Caki2 (cell line): ENCODE results near the gene USH2A. TPM values are rescaled to one million over a fixed set of nuclear protein-coding genes. Genes with fewer than 3 reads are reported as not detected.

Source experiments
- DNase-seq: peaks from one replicate; pipeline ENCODE4 v3.0.0-alpha.2; 2015; ENCODE audit warnings: low read depth
- in situ Hi-C: cut with HindIII; loops from 2 replicates; pipeline ENCODE4 v1.10.0; 2016; ENCODE audit warnings: low sequenced_read_pairs, low pct_unique_long_range_greater_than_20kb, mixed read lengths
- total RNA-seq: library from RNA; depleted of rRNA; stranded (reverse); fragments of >200 nt; shearing (Covaris generic); gene quantifications from 2 replicates; pipeline ENCODE4 v1.2.3, GENCODE V29; 2014; ENCODE audit warnings: low replicate concordance

The USH2A gene
- total RNA-seq, 1 experiment from 2014 or later, result not detected

- DNase-seq, result no peak
- in situ Hi-C loops, result no loop called here
Measured at GRCh38 chr1:216224233-216224632, 199.0 kb downstream of the USH2A start.

GRCh38 chr1:216223486-216223885 lies 199.8 kb downstream of the USH2A start:
- in situ Hi-C loops, result no loop called here
- DNase-seq, result no peak

- in situ Hi-C loops, result no loop called here
- DNase-seq, result no peak
Measured at GRCh38 chr1:216222288-216222687, 201.0 kb downstream of the USH2A start.

- in situ Hi-C loops, result no loop called here
- peak; percentile 69 for DNase-seq
Measured at GRCh38 chr1:216221260-216221700, 202.0 kb downstream of the USH2A start.

- no peak for DNase-seq
- in situ Hi-C loops, result no loop called here
Measured at GRCh38 chr1:216216305-216216704, 206.9 kb downstream of the USH2A start.

GRCh38 chr1:216215169-216215568 lies 208.1 kb downstream of the USH2A start:
- in situ Hi-C loops, result no loop called here
- DNase-seq, result no peak

DNA sequence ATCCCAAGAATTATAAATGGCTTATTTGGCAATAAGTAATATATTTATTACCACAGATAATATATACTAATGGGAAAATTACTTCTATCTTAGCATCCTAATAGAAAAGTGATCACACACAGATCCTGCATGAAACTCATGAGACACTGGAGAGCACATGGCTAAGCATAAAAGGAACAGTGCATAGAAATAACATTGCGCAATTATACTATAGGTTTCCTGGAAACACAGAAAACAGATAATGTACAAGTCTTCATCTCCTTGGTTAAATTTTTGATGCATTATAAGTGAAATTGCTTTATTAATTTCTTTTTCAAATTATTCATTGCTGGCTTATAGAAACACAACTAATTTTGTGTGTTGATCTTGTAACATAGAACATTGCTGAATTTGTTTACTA lies 210.4 kb downstream of the USH2A start:
- no peak for DNase-seq
- in situ Hi-C loops, result no loop called here

DNA sequence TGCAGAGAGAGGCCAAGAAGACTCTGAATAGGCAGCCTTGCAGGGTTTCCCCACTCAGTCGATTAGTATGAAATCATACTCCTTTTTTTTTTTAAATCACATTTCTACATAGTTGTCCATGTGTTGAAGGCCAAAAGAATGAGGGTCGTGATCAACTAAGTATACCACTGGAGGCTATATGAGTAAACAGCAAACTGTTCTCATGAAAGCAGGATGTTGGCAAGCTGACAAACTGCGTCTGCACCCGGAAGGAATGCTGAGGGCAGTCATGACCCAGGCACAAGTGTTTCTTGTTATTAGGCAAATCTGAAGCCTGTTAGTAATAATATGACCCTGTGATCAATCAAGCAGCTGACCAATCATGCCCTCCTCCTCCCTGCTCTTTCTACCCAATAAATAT lies 213.2 kb downstream of the USH2A start:
- DNase-seq, result no peak

GRCh38 chr1:216209125-216209524 lies 214.1 kb downstream of the USH2A start:
- in situ Hi-C loops, result no loop called here
- DNase-seq, result no peak

More for the DNA sequence above, 213.2 kb downstream of the USH2A start:
- in situ Hi-C loops, result no loop called here

GRCh38 chr1:216207154-216207553 lies 216.1 kb downstream of the USH2A start:
- no peak for DNase-seq
- in situ Hi-C loops, result no loop called here

- in situ Hi-C loops, result no loop called here
- DNase-seq, result no peak
Measured at GRCh38 chr1:216205176-216205575, 218.1 kb downstream of the USH2A start.

DNA sequence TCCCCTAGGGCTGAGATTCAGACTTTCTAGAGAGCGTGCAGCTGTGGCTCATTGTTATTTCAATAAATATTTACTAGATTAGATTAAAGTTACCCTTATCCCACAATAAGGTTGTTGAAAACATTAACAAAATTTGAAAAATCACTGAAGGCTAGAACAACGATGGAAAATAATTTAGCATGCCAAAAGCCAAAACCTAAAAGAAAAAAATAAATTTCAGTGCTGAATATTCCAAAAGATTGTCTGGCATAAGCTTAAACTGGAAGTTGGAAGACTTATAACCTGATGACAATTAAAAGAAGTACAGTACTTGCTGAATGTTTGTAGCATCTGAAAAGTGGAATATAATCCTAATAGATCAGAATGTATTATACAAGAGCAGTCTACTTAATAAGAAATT lies 221.3 kb downstream of the USH2A start:
- in situ Hi-C loops, result no loop called here
- no peak for DNase-seq

GRCh38 chr1:216200941-216201340 lies 222.3 kb downstream of the USH2A start:
- DNase-seq, result no peak
- in situ Hi-C loops, result no loop called here

DNA sequence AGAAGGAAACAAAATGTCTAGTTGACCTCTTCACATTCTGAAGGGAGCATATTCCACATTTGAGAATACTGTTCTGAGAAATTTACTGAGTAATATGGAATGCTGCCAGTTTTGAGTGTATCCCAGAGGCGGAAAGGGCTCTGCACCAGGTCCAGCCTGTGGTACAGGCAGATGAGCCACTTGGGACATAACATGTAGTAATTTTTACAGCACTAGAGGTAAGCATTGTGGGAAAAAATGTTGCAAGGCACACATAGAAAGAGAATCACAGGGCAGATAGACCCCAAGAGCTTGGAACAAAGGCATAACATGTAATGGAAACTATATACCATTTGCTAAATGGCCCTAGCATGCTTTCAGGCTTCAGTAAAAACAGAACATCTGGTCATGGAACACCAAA lies 228.5 kb downstream of the USH2A start:
- DNase-seq, result no peak
- in situ Hi-C loops, result no loop called here

DNA sequence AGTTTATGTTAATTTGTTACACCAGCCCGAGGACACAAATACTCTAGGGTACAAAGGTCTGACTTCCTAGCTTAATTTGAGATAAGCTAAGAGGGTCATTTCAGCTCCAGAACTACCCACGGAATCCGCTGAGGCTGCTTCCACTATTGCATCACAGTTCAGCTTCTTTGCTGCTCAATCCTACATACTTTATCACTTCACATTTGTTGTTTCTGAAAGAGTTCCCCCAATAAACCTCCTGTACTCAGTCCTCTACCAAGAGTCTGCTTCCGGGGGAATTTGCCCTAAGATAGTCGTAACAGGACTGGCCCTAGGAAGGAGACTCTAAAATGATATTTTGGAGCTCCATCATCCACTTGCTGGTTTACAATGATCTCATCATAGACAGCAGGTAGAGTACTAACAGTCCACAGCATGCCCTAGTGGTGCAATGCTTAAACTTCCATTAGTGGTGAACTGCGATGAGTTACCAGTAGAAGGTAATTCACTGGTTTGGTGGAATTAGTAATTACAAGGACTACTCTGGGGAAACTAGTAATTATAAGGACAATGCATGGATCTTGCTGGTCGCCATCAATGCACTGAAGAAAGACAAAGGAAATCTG lies 229.3 kb downstream of the USH2A start:
- no peak for DNase-seq
- in situ Hi-C loops, result no loop called here

DNA sequence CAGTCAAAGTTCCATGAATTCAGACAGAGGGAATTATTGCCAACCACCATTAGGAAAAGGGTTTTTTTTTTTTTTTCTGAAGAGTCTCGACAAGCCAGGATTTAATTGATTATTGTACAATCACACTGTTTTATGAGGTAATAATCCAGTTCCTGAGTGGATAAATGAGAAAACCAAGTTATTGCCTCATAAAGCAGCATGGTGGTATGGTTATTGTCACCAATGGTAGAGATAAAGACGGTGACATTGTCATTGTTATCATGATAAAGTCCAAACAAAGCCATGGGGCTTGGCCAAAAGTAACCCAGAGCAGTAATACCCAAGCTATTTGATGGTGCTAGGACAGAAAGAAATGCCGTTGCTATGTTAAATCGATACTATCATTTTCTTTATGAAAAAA lies 232.8 kb downstream of the USH2A start:
- no peak for DNase-seq
- in situ Hi-C loops, result no loop called here

DNA sequence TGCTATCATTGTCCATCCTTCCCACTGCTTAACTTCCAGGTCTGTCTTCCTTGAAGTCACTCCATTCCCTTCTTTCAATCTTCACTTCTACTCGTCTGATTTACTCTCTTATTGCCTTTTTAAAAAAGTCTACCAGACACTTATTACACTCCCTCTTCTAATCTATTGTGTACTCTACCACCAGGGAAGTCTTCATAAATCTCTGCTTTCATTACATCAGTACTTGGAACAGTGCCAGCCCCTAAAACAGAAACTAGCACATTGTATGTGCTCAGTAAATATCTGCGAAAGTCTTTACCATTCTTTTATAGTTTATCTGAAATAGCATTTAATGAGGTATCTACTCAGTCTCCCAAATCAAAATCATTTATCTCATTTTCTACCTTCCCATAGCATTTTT lies 236.4 kb downstream of the USH2A start:
- DNase-seq, result peak; percentile 35
- in situ Hi-C loops, result no loop called here

DNA sequence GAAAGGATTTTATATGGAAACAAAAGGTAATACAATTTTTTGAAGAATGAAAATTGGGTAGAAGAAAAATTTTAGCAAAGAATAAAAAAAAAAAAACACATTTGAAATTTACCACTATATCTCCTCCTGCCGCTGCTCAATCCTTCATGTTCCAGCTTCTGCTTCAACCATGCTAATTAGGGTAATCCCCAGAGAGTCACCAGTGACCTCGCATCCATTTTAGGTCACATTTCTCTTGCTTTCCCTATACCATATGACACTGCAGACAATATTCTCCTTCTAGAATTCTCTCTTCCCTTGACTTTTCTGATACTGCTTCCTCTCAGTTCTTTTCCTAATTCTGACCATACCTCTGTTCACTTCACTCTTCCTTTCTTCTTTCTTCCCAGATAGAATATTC lies 237.1 kb downstream of the USH2A start:
- no peak for DNase-seq

GRCh38 chr1:216184126-216184680 lies 239.0 kb downstream of the USH2A start:
- in situ Hi-C loops, result no loop called here
- DNase-seq, result no peak

More for the DNA sequence above, 237.1 kb downstream of the USH2A start:
- in situ Hi-C loops, result no loop called here

DNA sequence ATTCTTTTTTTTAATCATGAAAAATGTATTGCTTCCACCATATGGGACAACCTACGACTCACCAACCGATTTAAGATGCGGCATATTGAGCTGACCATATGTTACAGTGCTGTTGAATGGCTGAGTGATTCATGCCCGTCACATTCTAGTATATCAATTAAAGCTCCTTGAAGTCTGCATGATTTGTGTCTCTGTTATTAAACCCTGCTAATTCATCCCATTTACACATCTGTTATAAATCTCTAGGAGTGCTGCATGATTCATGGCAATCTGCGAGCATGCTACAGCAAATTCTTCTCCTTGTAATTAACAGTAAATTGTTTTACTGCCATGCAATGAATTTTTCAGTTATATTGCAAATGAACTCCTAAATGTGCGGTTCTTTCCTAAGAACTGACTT lies 239.8 kb downstream of the USH2A start:
- in situ Hi-C loops, result no loop called here
- DNase-seq, result no peak
